BE2C (cell line): Measurements from ENCODE around the gene OXNAD1.

Experiments used
- DNase-seq: peaks from one replicate; pipeline ENCODE4 v3.0.0-alpha.2; 2020
- H3K27me3 ChIP-seq: fragments of 250-450 bp; sonication (Bioruptor Pico); 2 replicates; pipeline ENCODE4 v1.5.1; 2020; ENCODE audit warnings: mild to moderate bottlenecking
- H3K36me3 ChIP-seq: fragments of 250-450 bp; sonication (Bioruptor Pico); 2 replicates; pipeline ENCODE4 v1.5.1; 2020; ENCODE audit warnings: mild to moderate bottlenecking
- H3K4me1 ChIP-seq: fragments of 250-450 bp; sonication (Bioruptor Pico); 2 replicates; pipeline ENCODE4 v1.5.1; 2020
- H3K4me3 ChIP-seq: 2 replicates; pipeline ENCODE4 v1.5.1; 2011; ENCODE audit warnings: low read depth, low read length
- H3K9me3 ChIP-seq: fragments of 250-450 bp; sonication (Bioruptor Pico); 2 replicates; pipeline ENCODE4 v1.5.1; 2020
- TF ChIP-seq, protein P1 (sequence below): IDR thresholded peaks from 2 replicates; pipeline ENCODE4 v1.5.1; 2012; ENCODE audit warnings: mild to moderate bottlenecking, low read depth, low read length

OXNAD1 gene

DNA sequence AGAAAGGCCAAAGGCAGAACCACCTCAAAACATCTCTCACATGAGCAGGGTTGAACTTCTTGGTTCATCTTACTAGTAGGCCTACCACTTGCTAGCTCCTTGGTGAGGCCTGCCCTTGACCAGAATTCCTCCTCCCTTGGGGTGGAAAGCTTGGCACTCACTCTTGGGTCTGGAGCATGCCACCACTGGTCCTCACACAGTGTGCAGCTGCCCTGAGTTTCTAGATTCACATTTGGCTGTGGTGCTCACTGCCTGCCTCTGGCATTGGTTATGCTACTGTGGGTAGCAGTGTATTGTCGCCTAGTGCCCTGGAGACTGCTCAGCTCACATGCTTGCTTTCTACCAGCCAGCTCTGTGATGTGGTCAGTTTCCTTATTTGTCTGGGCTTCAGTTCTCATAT is 23.7 kb downstream of the OXNAD1 start:
- TF ChIP-seq, protein P1, sequence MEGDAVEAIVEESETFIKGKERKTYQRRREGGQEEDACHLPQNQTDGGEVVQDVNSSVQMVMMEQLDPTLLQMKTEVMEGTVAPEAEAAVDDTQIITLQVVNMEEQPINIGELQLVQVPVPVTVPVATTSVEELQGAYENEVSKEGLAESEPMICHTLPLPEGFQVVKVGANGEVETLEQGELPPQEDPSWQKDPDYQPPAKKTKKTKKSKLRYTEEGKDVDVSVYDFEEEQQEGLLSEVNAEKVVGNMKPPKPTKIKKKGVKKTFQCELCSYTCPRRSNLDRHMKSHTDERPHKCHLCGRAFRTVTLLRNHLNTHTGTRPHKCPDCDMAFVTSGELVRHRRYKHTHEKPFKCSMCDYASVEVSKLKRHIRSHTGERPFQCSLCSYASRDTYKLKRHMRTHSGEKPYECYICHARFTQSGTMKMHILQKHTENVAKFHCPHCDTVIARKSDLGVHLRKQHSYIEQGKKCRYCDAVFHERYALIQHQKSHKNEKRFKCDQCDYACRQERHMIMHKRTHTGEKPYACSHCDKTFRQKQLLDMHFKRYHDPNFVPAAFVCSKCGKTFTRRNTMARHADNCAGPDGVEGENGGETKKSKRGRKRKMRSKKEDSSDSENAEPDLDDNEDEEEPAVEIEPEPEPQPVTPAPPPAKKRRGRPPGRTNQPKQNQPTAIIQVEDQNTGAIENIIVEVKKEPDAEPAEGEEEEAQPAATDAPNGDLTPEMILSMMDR, result no peak
- no peaks in the 10 kb centered on the region for H3K9me3 ChIP-seq
- no peaks in the 10 kb centered on the region for H3K36me3 ChIP-seq
- H3K4me1 ChIP-seq, result no peaks in the 10 kb centered on the region
- H3K4me3 ChIP-seq, result no peak overlapping the region
- H3K27me3 ChIP-seq, result no peaks in the 10 kb centered on the region
- no peak for DNase-seq

DNA sequence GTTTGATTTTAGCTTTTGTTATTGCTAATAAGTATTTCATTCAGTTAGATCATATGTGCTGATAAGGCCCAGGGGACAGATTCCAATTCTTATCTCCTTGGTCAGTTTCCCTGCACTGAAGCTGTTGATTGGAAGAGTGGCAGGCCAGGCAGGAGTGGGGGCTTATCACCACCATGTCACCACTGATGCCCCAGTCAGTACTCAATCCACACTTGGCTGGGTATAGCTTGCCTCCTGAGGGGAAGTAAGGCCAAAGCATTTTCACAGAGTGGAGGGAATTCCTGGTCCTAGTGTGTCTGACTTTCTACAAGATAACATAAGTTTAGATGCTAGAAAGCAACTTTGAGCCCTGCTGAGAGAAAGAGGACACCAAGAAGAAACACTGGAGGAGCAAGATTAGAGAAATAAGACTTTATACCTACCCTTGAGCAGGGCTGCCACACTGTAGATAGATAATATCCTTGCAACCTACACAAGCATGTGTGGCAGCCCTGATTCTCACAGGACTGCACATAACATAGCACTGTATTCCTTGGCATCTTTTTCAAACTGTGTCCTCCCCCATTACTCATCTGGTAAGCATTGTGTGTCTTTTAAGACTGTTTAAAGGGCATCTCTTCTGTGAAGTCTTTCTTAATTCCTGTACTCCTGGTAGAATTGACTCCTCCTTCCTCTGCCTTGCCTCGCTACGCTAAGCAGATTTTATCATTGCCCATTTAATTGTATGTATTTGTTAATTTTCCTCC is 24.3 kb downstream of the OXNAD1 start:
- H3K27me3 ChIP-seq, result no peaks in the 10 kb centered on the region
- DNase-seq, result no peak
- no peaks in the 10 kb centered on the region for H3K4me1 ChIP-seq
- H3K9me3 ChIP-seq, result no peaks in the 10 kb centered on the region
- no peak overlapping the region for H3K4me3 ChIP-seq
- TF ChIP-seq, protein P1, result no peak
- no peaks in the 10 kb centered on the region for H3K36me3 ChIP-seq

DNA sequence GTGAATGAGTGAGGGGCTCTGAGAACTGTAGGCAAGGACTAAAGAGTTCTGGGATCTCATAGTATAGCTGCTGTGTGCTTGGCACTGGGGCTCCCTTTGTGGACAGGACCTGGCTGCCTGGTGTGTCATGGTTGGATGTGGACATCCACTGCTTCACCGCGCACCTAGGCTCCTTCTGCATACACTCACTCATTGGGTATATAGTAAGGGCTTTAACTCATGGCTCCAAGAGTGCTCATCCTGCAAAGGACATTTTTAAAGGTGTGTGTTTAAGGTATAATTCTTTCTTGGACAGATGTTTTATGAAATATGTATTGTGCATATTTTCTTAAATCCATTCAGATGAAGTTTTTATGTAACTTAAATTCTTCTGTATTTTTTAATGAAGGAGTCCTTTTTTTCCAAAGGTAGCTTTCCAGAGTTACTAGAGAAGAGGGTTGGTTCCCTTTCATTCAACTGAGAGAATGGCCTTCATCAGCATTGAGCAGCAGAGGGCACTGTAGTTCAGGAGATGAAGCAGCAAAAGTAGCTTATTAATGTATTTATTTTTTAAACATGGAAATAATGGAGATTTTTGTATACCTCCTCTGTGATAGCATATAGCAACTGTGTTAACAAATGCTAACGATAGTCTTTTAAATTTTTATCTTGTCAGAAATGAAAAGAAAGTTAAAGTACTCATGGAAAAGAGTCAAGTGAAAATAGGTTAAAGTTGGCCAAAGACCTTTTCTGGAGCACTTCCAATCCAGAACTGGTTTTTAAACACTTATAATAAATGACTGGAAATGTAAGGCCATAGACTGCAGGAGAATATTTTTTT is 25.2 kb downstream of the OXNAD1 start:
- H3K36me3 ChIP-seq, result no peaks in the 10 kb centered on the region
- H3K4me1 ChIP-seq, result no peaks in the 10 kb centered on the region
- H3K9me3 ChIP-seq, result no peaks in the 10 kb centered on the region
- no peak overlapping the region for H3K4me3 ChIP-seq
- TF ChIP-seq, protein P1, result peak; percentile 71
- H3K27me3 ChIP-seq, result no peaks in the 10 kb centered on the region
- DNase-seq, result peak; percentile 37

DNA sequence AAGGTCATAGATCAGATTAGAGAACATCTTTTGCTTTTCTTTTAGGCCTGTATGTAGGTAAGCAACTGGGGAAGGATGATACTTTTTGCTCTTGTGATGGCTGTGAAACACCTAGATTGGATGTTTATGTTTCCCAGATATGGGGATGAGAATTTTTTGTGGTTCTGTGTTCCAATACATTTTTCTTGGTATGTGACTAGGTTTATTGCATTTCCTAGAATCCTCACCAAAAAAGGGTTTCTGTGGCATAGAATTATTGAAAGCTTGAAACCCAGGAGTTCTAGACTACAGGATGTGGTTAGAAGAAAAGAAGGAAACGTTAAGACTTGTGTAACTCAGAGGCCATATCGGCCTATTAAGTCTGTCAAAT is 25.8 kb downstream of the OXNAD1 start:
- DNase-seq, result no peak
- Histone ChIP-seq H3K36me3 (no peaks in the 10 kb centered on the region), H3K4me3 (no peak overlapping the region), H3K9me3 (no peaks in the 10 kb centered on the region), H3K4me1 (no peaks in the 10 kb centered on the region), H3K27me3 (no peaks in the 10 kb centered on the region)
- TF ChIP-seq, protein P1, result no peak

DNA sequence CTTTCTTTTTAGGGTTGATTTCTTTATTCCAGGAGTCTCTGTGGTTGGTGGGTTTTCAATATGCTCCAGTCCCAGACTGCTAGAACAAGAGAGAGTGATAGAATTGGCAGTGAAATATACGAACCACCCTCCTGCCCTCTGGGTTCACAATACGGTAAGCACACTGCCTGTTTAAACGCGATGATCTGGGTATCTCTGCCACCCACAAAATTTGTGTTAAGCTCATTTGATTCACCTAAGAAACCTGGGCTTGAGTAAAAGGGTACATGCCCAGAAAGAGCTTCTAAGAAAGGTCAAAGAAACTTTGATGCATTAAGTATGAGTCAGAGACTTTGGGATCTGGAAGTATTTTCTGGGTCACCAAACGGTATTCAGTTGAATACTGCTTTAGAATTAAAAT is 29.8 kb downstream of the OXNAD1 start:
- TF ChIP-seq, protein P1, result no peak
- Histone ChIP-seq H3K27me3 (no peaks in the 10 kb centered on the region), H3K9me3 (no peaks in the 10 kb centered on the region), H3K36me3 (no peaks in the 10 kb centered on the region), H3K4me1 (no peaks in the 10 kb centered on the region), H3K4me3 (no peak overlapping the region)
- DNase-seq, result no peak

DNA sequence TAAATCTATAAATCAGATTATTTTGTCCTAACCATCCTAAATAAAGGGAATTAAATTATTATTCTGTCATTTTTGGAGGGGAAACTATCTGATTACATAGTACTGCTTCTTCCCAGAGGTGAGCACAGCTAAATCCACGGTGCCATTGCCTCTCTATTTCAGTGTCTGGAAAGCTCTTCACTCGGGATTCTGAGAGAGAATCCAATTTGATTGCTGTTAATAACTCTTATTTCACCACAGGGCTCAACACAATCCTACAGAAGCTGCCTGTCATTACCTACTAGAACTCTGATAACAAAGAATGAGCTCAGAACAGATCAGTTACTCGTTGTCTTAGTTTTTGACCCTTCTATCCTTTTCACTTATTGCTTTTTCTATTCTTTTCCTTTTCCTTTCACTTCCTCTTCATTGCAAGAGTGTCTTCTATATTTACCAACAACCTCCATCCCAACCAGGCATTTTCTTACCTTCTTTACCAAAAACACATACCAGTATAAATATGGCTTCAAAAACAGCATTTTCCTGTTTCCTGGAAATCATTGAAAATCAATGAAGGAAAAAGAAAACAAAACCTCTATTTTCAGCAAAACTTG is 30.4 kb downstream of the OXNAD1 start:
- Histone ChIP-seq H3K4me3 (no peak overlapping the region), H3K9me3 (no peaks in the 10 kb centered on the region), H3K36me3 (no peaks in the 10 kb centered on the region), H3K27me3 (no peaks in the 10 kb centered on the region), H3K4me1 (no peaks in the 10 kb centered on the region)
- no peak for DNase-seq
- TF ChIP-seq, protein P1, result no peak
